Psoas muscle (tissue), 8 donors: ENCODE results near the gene CLECL1. TPM values are rescaled to one million over a fixed set of nuclear protein-coding genes. Genes with fewer than 3 reads are reported as not detected.

ENCODE experiments used
- ATAC-seq, 4 donors: fragments of 200-7000 bp; cut with Tn5 transposase; one replicate each; pipeline ENCODE4 v1.9.1; 2020; ENCODE audit warnings: moderate library complexity in 3 of 4, mild to moderate bottlenecking in 2 of 4
- DNase-seq, 2 donors: peaks; one replicate each; pipeline ENCODE4 v3.0.0-alpha.2; 2020
- H3K27ac ChIP-seq: fragments of 200-600 bp; one replicate; pipeline ENCODE4 v1.8.0; 2022
- H3K27me3 ChIP-seq, 3 donors: fragments of 200-600 bp in 1 of 3; one replicate each; pipeline versions ENCODE4 v1.6.1 to v1.8.0; 2013 to 2022; ENCODE audit warnings: low read length in 2 of 3, mild to moderate bottlenecking in 2 of 3, moderate library complexity in 1 of 3; ENCODE audit not compliant: insufficient read depth in 3 of 3
- H3K36me3 ChIP-seq, 2 donors: fragments of 200-600 bp in 1 of 2; one replicate each; pipeline versions ENCODE4 v1.6.1 to v1.8.0; 2013 to 2022; ENCODE audit warnings: low read depth in 1 of 2, mild to moderate bottlenecking in 1 of 2, moderate library complexity in 1 of 2; ENCODE audit not compliant: insufficient read depth in 1 of 2
- H3K4me1 ChIP-seq: fragments of 200-600 bp; one replicate; pipeline ENCODE4 v1.8.0; 2022
- H3K4me3 ChIP-seq: fragments of 200-600 bp; one replicate; pipeline ENCODE4 v1.8.0; 2022; ENCODE audit warnings: mild to moderate bottlenecking
- H3K9me3 ChIP-seq: fragments of 200-600 bp; one replicate; pipeline ENCODE4 v1.8.0; 2022
- CTCF ChIP-seq: fragments of 200-600 bp; IDR thresholded peaks from one replicate; pipeline ENCODE4 v1.8.0; 2022; ENCODE audit warnings: antibody characterized with exemption
- WGBS, 3 donors: extraction: QIAGEN DNeasy Blood & Tissue Kit; methylation state at CpG; one replicate each; pipeline versions ENCODE4 v1.1.6 to v1.1.7; 2013; 5-methylcytosine and 5-hydroxymethylcytosine counted together
- intact Hi-C, 2 donors: fragments of 100-400 bp; cut with DNase I; formaldehyde crosslinking; loops; one replicate each; pipeline versions ENCODE4 v1.11.0 to v1.14.2; 2022
- polyA plus RNA-seq, 3 donors: library from polyadenylated mRNA; stranded (reverse); fragments of 200-250 nt; gene quantifications; one replicate each; pipeline ENCODE4 v1.2.3, GENCODE V29; 2013
- total RNA-seq, 4 donors: library from RNA; stranded (reverse); fragmentation: NEBNext Ultra II Directional in 2 of 4; extraction: Animal tissue kit (Norgen Biotek cat#: 25700) in 2 of 4; gene quantifications; one replicate each; pipeline versions ENCODE4 v1.2.1 to v1.2.4, GENCODE V29; 2021 to 2023
- donor health status: healthy with polysubstance abuse.
- donor health status: DM: no; HTN: no; CAD: no; lungs with moderate emphysema.
- donor health status: Bipolar disorder and iron deficiency.
- donor health status: healthy.
- donor health status: DM: yes; HTN: yes; CAD: no.
- donor health status: DM: no; HTN: no; CAD: no.
- donor health status: DM: no; HTN: no; CAD: no.
- donor health status: DM: yes; HTN: yes; CAD: no.

Gene CLECL1
- total and polyA plus RNA-seq, 7 donors: 0.10 to 0.42 (median 0.28) TPM; not detected in 4

GRCh38 chr12:9757433-9758025, 24.6 kb upstream of the CLECL1 start:
- Histone ChIP-seq H3K27ac (no peak overlapping the region), H3K9me3 (no peaks in the 10 kb centered on the region), H3K36me3 (no peaks in the 10 kb centered on the region), H3K4me3 (no peak overlapping the region), H3K4me1 (no peaks in the 10 kb centered on the region), H3K27me3 (no peaks in the 10 kb centered on the region)
- TF ChIP-seq CTCF: no peak
- intact Hi-C loops: no loop called here
- no peak for DNase-seq
- WGBS, 3 donors: 76 to 90% (median 79%) methylated on average over 5 of the region's 5 CpGs
- ATAC-seq: no peak

GRCh38 chr12:9756706-9757105, 23.8 kb upstream of the CLECL1 start:
- DNase-seq (no peak), ATAC-seq (no peak)
- Histone ChIP-seq H3K9me3 (no peaks in the 10 kb centered on the region), H3K4me3 (no peak overlapping the region), H3K36me3 (no peaks in the 10 kb centered on the region), H3K4me1 (no peaks in the 10 kb centered on the region), H3K27ac (no peak overlapping the region), H3K27me3 (no peaks in the 10 kb centered on the region)
- no peak for TF ChIP-seq CTCF
- intact Hi-C loops: no loop called here
- WGBS, 3 donors: 91 to 93% (median 92%) methylated on average over 5 of the region's 5 CpGs

- Histone ChIP-seq H3K36me3 (no peaks in the 10 kb centered on the region), H3K4me3 (no peak overlapping the region), H3K27me3 (no peaks in the 10 kb centered on the region), H3K27ac (no peak overlapping the region), H3K9me3 (no peaks in the 10 kb centered on the region), H3K4me1 (peaks cover under 1% of the 10 kb centered on the region)
- DNase-seq (no peak), ATAC-seq (no peak)
- no peak for TF ChIP-seq CTCF
- intact Hi-C loops: no loop called here
- 73 to 88% (median 80%) methylated on average over 2 of the region's 2 CpGs for WGBS, 3 donors
Observed at GRCh38 chr12:9756170-9756569, 23.3 kb upstream of the CLECL1 start.

DNA sequence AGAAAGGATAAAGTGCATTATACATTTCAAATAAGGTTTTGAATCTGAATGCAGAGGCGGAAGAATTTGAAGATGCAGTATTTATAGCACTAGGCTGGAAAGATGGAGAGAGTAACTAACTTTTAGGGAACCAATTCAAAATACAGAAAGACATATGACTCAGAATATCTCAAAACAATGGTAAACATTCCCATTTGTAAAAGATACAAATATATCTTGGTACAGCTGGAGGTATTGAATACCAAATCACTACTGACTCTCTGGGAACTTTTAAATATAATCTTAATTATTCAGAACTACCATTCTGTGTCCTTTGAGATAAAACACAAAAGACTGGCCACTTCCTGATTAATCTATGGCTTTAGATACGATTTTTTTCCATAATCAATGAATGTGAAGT, 22.7 kb upstream of the CLECL1 start:
- Histone ChIP-seq H3K9me3 (no peaks in the 10 kb centered on the region), H3K4me3 (no peak overlapping the region), H3K27ac (no peak overlapping the region), H3K27me3 (no peaks in the 10 kb centered on the region), H3K4me1 (peaks cover 3% of the 10 kb centered on the region), H3K36me3 (no peaks in the 10 kb centered on the region)
- no peak for TF ChIP-seq CTCF
- 72 to 81% (median 76%) methylated on average over 2 of the region's 2 CpGs for WGBS, 3 donors
- no peak for ATAC-seq
- DNase-seq: no peak
- intact Hi-C loops: no loop called here

- intact Hi-C loops: no loop called here
- H3K36me3 ChIP-seq: no peaks in the 10 kb centered on the region
- H3K9me3 ChIP-seq: no peaks in the 10 kb centered on the region
- DNase-seq (no peak), ATAC-seq (no peak)
- peaks cover 6% of the 10 kb centered on the region for H3K4me1 ChIP-seq
- no peaks in the 10 kb centered on the region for H3K27me3 ChIP-seq
- no peak overlapping the region for H3K4me3 ChIP-seq
- no peak overlapping the region for H3K27ac ChIP-seq
- no peak for TF ChIP-seq CTCF
Observed at GRCh38 chr12:9755035-9755434, 22.1 kb upstream of the CLECL1 start.
